Measurements from ENCODE around the gene ZNF784. TPM values are rescaled to one million over a fixed set of nuclear protein-coding genes. Genes with fewer than 3 reads are reported as not detected.

Gene ZNF784
- total and polyA plus RNA-seq, 9 of the 15 experiments (the other 6 are each of a cell fraction or from before 2014, with no cell fraction given), result 0.14 to 6.1 (median 2.1) TPM

- TF ChIP-seq FOXK2 (conservative IDR thresholded peaks at IDR 0.05 in 1 of 2, IDR thresholded peaks at IDR 0.05 in 1 of 2; ENCODE audit: low read depth in 2 of 2) (0 out of 4 replicates have a peak, but pooled peaks of 1 of the 2 experiments have one; percentile 10), FOSL1 (tag; conservative IDR thresholded peaks at IDR 0.05) (no peak), ZNF668 (CRISPR knock-in tag; IDR thresholded peaks at IDR 0.05) (no peak), PTBP1 (IDR thresholded peaks at IDR 0.05; ENCODE audit: low read depth, low read length) (peak; percentile 63; the same call in 1 of the 2 replicates), SNIP1 (IDR thresholded peaks at IDR 0.05; ENCODE audit: low read depth) (no peak), RBM17 (IDR thresholded peaks at IDR 0.05; ENCODE audit: borderline replicate concordance, low read depth, low read length) (no peak), PHTF2 (CRISPR knock-in tag; IDR thresholded peaks at IDR 0.05) (no peak), TAL1 (IDR thresholded peaks at IDR 0.05) (no peak), TCF3 (CRISPR knock-in tag; IDR thresholded peaks at IDR 0.05) (no peak), KAT7 (CRISPR knock-in tag; IDR thresholded peaks at IDR 0.05; ENCODE audit: borderline replicate concordance) (no peak), HNRNPUL1 (IDR thresholded peaks at IDR 0.05; ENCODE audit: low read length) (no peak), CHD2 (IDR thresholded peaks at IDR 0.05; ENCODE audit: low read depth, low read length) (no peak), SPI1 (IDR thresholded peaks at IDR 0.05; ENCODE audit: borderline replicate concordance, low read depth, low read length) (no peak), PRDM10 (IDR thresholded peaks at IDR 0.05; ENCODE audit: partially characterized antibody) (peak; percentile 25), GABPB1 (CRISPR knock-in tag; IDR thresholded peaks at IDR 0.05) (peak; percentile 95), GATAD2B (IDR thresholded peaks at IDR 0.05; ENCODE audit: borderline replicate concordance) (no peak)
These were observed 18.9 kb upstream of the ZNF784 start, which contains the start of gene ZNF581 (continued) for GRCh38 chr19:55643003-55643886.

All from K562 (cell line).